ENCODE data around the gene SSRP1. TPM values are rescaled to one million over a fixed set of nuclear protein-coding genes. Genes with fewer than 3 reads are reported as not detected.
"Not testable (repeated sequence)": the region's sequence is repeated elsewhere in the genome, so short reads cannot be mapped to it uniquely, and the experiment has no call there.

SSRP1 gene
- total RNA-seq, 1 donor from 2014 or later, result 33.8 TPM

DNA sequence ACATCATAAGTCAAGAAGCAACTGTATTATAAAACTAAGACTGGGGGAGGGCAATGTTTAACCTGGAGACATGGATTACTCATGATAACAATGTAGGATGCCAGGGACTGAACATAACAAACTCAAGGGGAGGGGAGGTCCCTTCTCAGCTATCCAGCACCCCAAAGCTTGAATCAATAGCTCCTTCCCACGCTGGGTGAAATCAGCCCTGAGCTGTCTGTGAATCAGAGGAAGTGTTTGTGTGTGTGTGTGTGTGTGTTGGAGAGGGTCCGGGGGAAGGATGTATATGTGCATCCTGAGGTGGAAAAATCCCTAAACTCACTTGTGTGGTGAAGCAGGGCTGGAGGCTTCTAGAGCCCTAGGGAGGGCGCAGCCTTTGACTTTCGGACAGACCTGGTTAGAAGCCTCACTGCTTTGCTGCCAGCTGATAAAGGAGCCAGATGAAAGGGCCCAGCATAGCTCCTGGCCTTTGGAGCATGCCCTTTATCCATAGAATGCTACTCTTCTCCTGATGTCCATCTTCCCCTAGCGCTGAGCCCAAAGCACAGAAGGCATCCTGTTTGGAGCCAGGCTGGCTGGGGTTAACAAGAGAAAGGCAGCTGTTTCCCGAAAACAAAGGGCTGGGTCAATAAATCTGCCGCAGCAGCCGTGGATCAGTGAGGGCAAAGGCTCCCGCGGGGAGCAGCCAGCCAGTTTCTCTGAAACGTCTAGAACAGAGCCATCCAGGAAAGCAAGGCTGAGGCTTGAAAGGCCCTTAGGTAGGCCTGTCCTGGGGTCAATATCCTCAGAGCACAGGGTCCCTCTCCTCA is 46.7 kb downstream of the SSRP1 start:
- DNase-seq (ENCODE audit: missing footprints), result no peak
- intact Hi-C loops (cut with DNase I), result no loop called here
- no peak for ATAC-seq

DNA sequence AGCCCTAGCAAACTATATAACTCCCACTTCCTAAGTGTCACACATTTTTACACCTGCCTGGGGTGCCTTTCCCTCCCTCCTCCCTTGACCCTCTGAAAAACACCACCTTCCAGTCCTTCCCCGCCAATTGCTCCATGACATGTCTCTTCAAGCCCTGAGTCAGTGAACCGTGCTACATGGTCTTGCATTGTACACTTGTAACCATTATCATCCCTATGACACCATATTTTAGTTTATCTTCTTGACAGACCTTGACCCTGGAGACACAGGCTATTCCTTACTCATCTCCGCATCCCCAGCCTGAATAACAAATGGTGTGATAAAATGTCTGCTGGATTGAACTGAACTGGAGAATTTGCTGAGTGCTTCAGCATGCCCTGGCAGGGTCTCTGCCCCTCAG is 47.8 kb downstream of the SSRP1 start:
- intact Hi-C loops (cut with DNase I), result no loop called here
- DNase-seq (ENCODE audit: missing footprints) (no peak), ATAC-seq (no peak)

DNA sequence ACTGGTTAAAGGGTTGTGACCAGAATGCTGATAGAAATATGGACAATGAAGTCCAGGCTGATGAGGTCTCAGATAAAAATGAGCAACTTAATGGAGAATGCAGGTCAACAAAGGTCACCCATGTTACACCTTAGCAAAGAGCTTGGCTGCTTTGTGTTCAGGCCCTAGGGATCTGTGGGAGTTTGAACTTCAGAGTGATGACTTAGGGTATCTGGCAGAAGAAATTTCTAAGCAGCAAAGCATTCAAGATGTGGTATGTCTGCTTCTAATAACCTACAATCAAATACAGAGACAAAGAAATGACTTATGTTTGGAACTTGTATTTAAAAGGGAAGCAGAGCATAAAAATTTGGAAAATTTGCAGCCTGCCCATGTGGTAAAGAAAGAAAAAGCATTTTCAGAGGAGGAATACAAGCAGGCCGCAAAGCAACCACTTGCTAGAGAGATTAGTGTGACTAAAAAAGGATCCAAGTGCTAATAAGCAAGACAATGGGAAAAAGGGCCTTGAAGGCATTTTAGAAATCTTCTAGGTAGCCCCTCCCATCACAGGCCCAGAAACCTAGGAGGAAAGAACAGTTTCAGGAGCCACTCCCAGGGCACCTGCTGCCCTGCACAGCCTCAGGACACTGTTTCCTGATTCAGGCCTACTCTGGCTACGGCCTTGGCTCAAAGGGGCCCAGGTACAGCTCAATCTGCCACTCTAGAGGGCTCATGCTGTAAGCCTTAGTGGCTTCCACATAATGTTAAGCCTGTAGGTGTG is 52.3 kb downstream of the SSRP1 start:
- no peak for DNase-seq (ENCODE audit: missing footprints)
- no peak for ATAC-seq
- intact Hi-C loops (cut with DNase I), result no loop called here

DNA sequence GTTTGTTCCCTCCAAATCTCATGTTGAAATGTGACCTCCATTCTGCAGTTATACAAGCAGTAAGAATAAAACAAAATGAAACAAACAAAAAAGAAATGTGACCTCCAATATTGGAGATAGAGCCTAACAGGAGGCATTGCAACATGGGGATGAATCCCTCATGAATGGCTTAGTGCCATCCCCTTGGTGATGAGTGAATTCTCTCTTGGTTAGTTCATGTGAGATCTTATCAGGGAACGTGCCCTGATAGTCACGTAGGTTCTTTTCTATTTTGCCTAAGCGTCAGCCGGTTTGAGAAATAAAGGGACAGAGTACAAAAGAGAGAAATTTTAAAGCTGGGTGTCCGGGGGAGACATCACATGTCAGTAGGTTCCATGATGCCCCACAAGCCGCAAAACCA is 54.1 kb downstream of the SSRP1 start:
- ATAC-seq; intact Hi-C loops (cut with DNase I); DNase-seq (ENCODE audit: missing footprints): not testable (repeated sequence)

DNA sequence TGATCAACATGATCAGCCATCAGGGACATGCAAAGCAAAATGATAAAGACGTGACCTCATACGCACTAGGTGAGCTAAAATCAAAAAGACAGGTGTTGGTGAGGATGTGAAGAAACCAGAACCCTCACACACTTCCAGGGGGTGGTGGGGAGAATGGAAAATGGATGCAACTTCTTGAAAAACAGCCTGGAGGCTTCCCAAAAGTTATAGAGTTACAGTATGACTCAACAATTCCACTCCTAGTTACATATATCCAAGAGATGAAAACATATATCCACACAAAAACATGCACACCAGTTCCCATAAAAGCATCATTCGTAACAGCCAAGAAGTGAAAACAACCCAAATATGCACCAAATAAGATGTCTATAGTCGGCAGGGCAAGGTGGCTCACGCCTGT is 56.6 kb downstream of the SSRP1 start:
- no peak for DNase-seq (ENCODE audit: missing footprints)
- intact Hi-C loops (cut with DNase I), result no loop called here
- ATAC-seq, result no peak

DNA sequence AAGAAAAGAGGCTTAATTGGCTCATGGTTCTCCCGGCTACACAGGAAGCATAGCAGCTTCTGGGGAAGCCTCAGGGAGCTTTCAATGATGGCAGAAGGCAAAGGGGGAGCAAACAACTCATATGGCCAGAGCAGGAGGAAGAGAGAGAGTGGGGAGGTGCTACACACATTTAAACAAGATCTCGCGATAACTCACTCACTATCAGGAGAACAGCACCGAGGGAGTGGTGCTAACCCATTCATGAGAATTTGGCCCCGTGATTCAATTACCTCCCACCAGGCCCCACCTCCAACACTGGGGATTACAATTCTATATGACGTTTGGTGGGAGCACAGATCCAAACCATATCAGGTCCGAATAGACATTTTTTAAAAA is 57.0 kb downstream of the SSRP1 start:
- no peak for ATAC-seq
- no peak for DNase-seq (ENCODE audit: missing footprints)
- intact Hi-C loops (cut with DNase I), result no loop called here

DNA sequence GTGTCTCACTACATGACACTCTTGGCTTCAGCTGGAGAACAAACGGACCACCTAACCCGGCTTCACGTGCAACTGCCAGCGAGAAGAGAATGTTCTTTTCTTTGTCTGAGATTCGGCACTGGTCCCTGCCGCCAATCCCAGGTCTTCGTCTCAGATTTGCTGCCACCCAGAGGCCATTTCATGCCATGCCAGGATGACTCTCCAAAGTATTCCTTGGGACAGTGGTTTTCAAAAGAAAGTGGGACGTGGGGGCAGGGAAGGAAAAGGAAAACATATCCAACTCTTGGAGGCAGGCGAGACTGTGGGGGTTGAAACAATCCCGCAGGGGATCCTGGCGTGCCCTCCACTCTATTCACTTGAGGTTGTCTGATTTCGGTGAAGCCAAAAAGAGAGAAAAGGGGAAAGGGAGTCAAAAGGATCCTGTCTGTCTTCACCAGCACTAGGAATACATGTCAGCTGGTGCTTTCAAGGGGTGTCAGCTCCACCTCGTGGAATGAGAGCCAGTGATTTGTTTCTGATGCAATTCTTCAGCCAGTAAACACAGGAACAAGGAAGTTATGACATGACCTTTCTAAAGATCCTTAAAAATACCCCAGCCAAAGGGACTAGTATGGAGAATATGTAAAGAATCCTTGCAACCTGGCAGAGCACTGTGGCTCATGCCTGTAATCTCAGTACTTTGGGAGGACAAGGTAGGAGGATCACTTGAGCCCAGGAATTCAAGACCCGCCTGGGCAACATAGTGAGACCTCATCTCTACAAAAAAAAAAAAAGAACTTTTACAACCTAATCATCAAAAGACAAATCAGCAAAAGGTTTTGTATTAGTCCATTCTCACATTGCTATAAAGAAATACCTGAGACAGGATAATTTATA is 57.6 kb downstream of the SSRP1 start:
- peak; percentile 79 for DNase-seq (ENCODE audit: missing footprints)
- intact Hi-C loops (cut with DNase I), result loop anchor here (2.0 kb wide), 1 partner anchor 29 kb away; no protein-coding TSS in a partner anchor
- ATAC-seq, result peak; percentile 83

DNA sequence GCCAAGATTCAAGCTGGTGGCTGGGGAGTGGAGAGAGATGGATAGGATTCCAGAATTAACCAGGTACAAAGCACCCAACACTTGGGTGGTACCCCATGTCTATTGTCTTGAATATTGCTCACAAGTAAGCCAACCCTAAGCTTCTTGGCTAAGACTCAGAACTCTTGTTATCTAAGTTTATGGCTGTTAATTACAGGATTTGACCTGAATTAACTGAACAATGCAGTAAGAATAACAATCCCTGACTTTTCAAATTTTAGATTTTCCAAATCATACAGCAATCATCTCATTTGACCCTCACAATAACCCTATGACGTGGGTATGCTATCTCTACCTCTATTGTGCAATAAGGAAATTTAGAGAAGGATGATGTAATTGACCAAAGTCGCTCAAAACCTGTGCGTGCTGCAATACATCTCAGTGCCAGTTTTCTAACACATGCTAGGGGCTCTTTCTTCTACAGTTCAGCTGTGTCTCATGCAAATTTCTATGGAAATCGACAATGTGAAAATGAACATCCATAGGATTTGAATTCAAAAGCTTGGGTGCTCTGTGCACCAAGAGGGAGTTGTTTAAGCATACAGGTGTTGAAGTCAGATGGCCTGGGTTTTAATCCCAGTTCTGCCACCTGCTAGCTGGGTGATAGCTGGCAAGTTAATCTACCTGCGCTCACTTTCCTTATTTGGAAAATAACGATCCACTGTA is 58.6 kb downstream of the SSRP1 start:
- intact Hi-C loops (cut with DNase I), result loop anchor here (2.0 kb wide), 1 partner anchor 28 kb away; no protein-coding TSS in a partner anchor
- no peak for DNase-seq (ENCODE audit: missing footprints)
- peak; percentile 64 for ATAC-seq

DNA sequence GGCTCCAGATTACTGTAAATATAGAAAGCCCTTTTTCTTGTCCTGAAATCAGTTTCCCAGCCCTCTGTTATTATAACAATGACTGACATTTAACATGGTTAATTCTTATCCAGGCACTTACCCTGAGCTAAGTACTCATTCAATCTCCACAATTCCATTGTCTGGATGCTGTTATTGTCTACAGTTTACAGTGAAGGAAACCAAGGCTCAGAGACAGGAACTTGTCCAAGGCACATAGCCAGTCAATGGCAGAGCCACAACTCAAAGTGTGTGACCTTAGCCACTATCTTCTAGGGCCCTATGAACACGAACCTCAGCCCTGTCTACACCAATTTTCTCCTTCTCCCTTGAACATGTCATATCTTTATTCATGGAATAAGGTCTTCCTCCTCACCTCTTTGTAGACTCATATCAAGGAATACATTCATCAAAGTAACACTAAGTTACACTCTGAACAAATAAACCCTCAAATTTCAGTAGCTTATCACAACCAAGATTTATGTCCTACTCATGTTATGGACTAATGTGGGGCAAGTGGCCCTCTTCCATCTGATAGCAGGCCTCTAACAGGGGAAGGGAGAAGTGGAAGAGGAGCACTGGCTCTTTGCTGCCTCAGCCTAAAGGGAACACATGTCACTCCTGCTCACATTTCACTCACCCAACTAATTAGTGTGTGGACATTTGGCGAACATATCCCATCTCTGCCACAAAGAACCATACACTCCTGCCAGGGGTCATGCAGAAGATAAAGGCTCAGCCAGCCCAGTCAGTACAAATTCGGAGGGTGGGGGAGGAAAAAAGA is 59.3 kb downstream of the SSRP1 start:
- intact Hi-C loops (cut with DNase I), result loop anchor here (2.0 kb wide), 1 partner anchor 28 kb away; no protein-coding TSS in a partner anchor
- DNase-seq (ENCODE audit: missing footprints), result no peak
- ATAC-seq, result no peak

Other genes with a start within 250 kb of the SSRP1 start
- 0.51 TPM for gene LRRC55, start 153.9 kb downstream of the SSRP1 start, total RNA-seq
- gene APLNR, start 98.6 kb downstream of the SSRP1 start, total RNA-seq, result 18.4 TPM
- 51.2 TPM for gene TNKS1BP1, start 10.9 kb downstream of the SSRP1 start, total RNA-seq
- 3.2 TPM for gene P2RX3, start 2.5 kb upstream of the SSRP1 start, total RNA-seq
- gene PRG3, start 45.3 kb upstream of the SSRP1 start, total RNA-seq, result not detected
- not detected for gene PRG2, start 54.8 kb upstream of the SSRP1 start, total RNA-seq
- gene SLC43A3, start 91.2 kb upstream of the SSRP1 start, total RNA-seq, result 22.4 TPM
- 1.6 TPM for gene RTN4RL2, start 124.6 kb upstream of the SSRP1 start, total RNA-seq
- gene SLC43A1, start 179.8 kb upstream of the SSRP1 start, total RNA-seq, result 6.4 TPM
- gene TIMM10, start 194.9 kb upstream of the SSRP1 start, total RNA-seq, result 58.1 TPM
- gene SMTNL1, start 201.7 kb upstream of the SSRP1 start, total RNA-seq, result not detected
- gene UBE2L6, start 231.8 kb upstream of the SSRP1 start, total RNA-seq, result 19.2 TPM

Measured in Right ventricle myocardium inferior (tissue), 1 donor.